ENCODE data around the gene PEX11G.

The PEX11G gene

DNA sequence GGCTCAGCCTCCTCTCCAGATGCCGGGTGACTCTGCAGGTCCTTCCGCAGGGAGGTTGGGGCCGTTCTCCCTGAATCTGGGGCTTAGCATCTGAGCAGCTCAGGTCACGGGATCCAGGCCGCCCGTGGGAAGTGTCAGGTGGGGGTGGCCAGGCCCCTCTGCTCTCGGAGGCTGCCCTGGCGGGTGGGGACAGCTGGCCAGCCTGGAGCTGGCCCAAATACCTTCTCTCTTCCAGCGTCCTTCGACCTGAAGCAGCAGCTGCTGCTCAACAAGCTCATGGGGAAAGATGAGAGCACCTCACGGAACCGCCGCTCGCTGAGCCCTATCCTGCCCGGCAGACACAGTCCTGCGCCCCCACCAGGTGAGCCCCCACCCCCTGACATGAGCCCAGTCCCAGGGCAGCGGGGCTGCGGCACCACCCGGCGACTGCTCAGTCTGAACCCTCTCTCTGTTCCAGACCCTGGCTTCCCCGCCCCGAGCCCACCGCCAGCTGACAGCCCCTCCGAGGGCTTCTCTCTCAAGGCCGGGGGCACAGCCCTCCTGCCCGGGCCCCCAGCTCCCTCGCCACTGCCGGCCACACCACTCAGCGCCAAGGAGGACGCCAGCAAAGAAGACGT lies 19.1 kb downstream of the PEX11G start:
- peaks cover 26% of the 10 kb centered on the region for H3K36me3 ChIP-seq (ENCODE audit: control insufficient read depth, insufficient read depth, low read length)
- H3K9ac ChIP-seq (ENCODE audit: low read depth, low read length), result no peak overlapping the region
- no peaks in the 10 kb centered on the region for H3K9me3 ChIP-seq (ENCODE audit: control insufficient read depth, insufficient read depth, low read length)
- no peak overlapping the region for H3K4me3 ChIP-seq (ENCODE audit: low read depth, low read length)
- H3K4me1 ChIP-seq (ENCODE audit: control insufficient read depth, insufficient read depth, low read length), result no peaks in the 10 kb centered on the region
- no peaks in the 10 kb centered on the region for H3K27me3 ChIP-seq (ENCODE audit: control insufficient read depth, insufficient read depth, low read length)

DNA sequence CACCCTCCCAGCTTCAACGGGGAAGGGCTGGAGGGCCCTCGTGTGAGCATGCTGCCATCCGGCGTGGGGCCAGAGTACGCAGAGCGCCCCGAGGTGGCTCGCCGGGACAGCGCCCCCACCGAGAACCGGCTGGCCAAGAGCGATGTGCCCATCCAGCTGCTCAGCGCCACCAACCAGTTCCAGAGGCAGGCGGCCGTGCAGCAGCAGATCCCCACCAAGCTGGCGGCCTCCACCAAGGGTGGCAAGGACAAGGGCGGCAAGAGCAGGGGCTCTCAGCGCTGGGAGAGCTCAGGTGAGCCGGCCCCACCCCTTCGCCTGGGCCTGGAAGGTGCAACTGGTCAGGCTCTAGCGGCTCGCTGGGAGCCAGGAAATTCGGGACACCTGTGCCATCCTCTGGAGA lies 20.0 kb downstream of the PEX11G start:
- Histone ChIP-seq H3K4me3 (ENCODE audit: low read depth, low read length) (no peak overlapping the region), H3K36me3 (ENCODE audit: control insufficient read depth, insufficient read depth, low read length) (peaks cover 31% of the 10 kb centered on the region), H3K4me1 (ENCODE audit: control insufficient read depth, insufficient read depth, low read length) (no peaks in the 10 kb centered on the region), H3K27me3 (ENCODE audit: control insufficient read depth, insufficient read depth, low read length) (no peaks in the 10 kb centered on the region), H3K9ac (ENCODE audit: low read depth, low read length) (no peak overlapping the region), H3K9me3 (ENCODE audit: control insufficient read depth, insufficient read depth, low read length) (no peaks in the 10 kb centered on the region)

GRCh38 chr19:7467009-7467989 lies 21.5 kb downstream of the PEX11G start:
- H3K27me3 ChIP-seq (ENCODE audit: control insufficient read depth, insufficient read depth, low read length), result no peaks in the 10 kb centered on the region
- H3K9me3 ChIP-seq (ENCODE audit: control insufficient read depth, insufficient read depth, low read length), result no peaks in the 10 kb centered on the region
- H3K36me3 ChIP-seq (ENCODE audit: control insufficient read depth, insufficient read depth, low read length), result peaks cover 36% of the 10 kb centered on the region
- no peak overlapping the region for H3K4me3 ChIP-seq (ENCODE audit: low read depth, low read length)
- H3K4me1 ChIP-seq (ENCODE audit: control insufficient read depth, insufficient read depth, low read length), result no peaks in the 10 kb centered on the region
- H3K9ac ChIP-seq (ENCODE audit: low read depth, low read length), result no peak overlapping the region

- Histone ChIP-seq H3K9me3 (ENCODE audit: control insufficient read depth, insufficient read depth, low read length) (no peaks in the 10 kb centered on the region), H3K27me3 (ENCODE audit: control insufficient read depth, insufficient read depth, low read length) (no peaks in the 10 kb centered on the region), H3K9ac (ENCODE audit: low read depth, low read length) (no peak overlapping the region), H3K4me1 (ENCODE audit: control insufficient read depth, insufficient read depth, low read length) (no peaks in the 10 kb centered on the region), H3K4me3 (ENCODE audit: low read depth, low read length) (no peak overlapping the region), H3K36me3 (ENCODE audit: control insufficient read depth, insufficient read depth, low read length) (peaks cover 35% of the 10 kb centered on the region)
Measured at GRCh38 chr19:7463575-7463974, 25.3 kb downstream of the PEX11G start.

- no peak overlapping the region for H3K4me3 ChIP-seq (ENCODE audit: low read depth, low read length)
- no peaks in the 10 kb centered on the region for H3K9me3 ChIP-seq (ENCODE audit: control insufficient read depth, insufficient read depth, low read length)
- no peak overlapping the region for H3K9ac ChIP-seq (ENCODE audit: low read depth, low read length)
- H3K36me3 ChIP-seq (ENCODE audit: control insufficient read depth, insufficient read depth, low read length), result peaks cover 33% of the 10 kb centered on the region
- H3K4me1 ChIP-seq (ENCODE audit: control insufficient read depth, insufficient read depth, low read length), result no peaks in the 10 kb centered on the region
- no peaks in the 10 kb centered on the region for H3K27me3 ChIP-seq (ENCODE audit: control insufficient read depth, insufficient read depth, low read length)
Measured at GRCh38 chr19:7461841-7462629, 26.8 kb downstream of the PEX11G start.

DNA sequence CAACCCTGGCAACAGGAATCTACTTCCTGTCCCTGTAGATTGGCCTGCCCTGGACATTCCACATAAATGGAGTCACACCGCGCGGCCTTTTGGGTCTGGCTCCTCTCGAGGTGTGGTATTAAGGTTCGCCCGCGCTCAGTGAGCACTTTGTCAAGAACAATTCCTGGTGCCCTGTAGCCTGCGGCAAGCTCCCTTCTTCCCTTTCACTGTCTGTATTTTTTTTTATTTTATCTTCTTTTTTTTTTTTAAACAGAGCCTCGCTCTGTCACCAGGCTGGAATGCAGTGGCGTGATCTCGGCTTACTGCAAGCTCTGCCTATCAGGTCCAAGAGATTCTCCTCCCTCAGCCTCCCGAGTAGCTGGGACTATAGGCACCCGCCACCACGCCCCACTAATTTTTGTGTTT lies 28.3 kb downstream of the PEX11G start:
- no peak overlapping the region for H3K9ac ChIP-seq (ENCODE audit: low read depth, low read length)
- no peaks in the 10 kb centered on the region for H3K4me1 ChIP-seq (ENCODE audit: control insufficient read depth, insufficient read depth, low read length)
- no peaks in the 10 kb centered on the region for H3K27me3 ChIP-seq (ENCODE audit: control insufficient read depth, insufficient read depth, low read length)
- H3K36me3 ChIP-seq (ENCODE audit: control insufficient read depth, insufficient read depth, low read length), result peaks cover 43% of the 10 kb centered on the region
- no peaks in the 10 kb centered on the region for H3K9me3 ChIP-seq (ENCODE audit: control insufficient read depth, insufficient read depth, low read length)
- no peak overlapping the region for H3K4me3 ChIP-seq (ENCODE audit: low read depth, low read length)

- no peak overlapping the region for H3K9ac ChIP-seq (ENCODE audit: low read depth, low read length)
- no peaks in the 10 kb centered on the region for H3K4me1 ChIP-seq (ENCODE audit: control insufficient read depth, insufficient read depth, low read length)
- no peak overlapping the region for H3K4me3 ChIP-seq (ENCODE audit: low read depth, low read length)
- peaks cover 43% of the 10 kb centered on the region for H3K36me3 ChIP-seq (ENCODE audit: control insufficient read depth, insufficient read depth, low read length)
- H3K27me3 ChIP-seq (ENCODE audit: control insufficient read depth, insufficient read depth, low read length), result no peaks in the 10 kb centered on the region
- no peaks in the 10 kb centered on the region for H3K9me3 ChIP-seq (ENCODE audit: control insufficient read depth, insufficient read depth, low read length)
Measured at GRCh38 chr19:7459773-7460172, 29.1 kb downstream of the PEX11G start.

- Histone ChIP-seq H3K4me3 (ENCODE audit: low read depth, low read length) (no peak overlapping the region), H3K9ac (ENCODE audit: low read depth, low read length) (no peak overlapping the region), H3K4me1 (ENCODE audit: control insufficient read depth, insufficient read depth, low read length) (no peaks in the 10 kb centered on the region), H3K36me3 (ENCODE audit: control insufficient read depth, insufficient read depth, low read length) (peaks cover 44% of the 10 kb centered on the region), H3K9me3 (ENCODE audit: control insufficient read depth, insufficient read depth, low read length) (no peaks in the 10 kb centered on the region), H3K27me3 (ENCODE audit: control insufficient read depth, insufficient read depth, low read length) (no peaks in the 10 kb centered on the region)
Measured at GRCh38 chr19:7458675-7459074, 30.2 kb downstream of the PEX11G start.

DNA sequence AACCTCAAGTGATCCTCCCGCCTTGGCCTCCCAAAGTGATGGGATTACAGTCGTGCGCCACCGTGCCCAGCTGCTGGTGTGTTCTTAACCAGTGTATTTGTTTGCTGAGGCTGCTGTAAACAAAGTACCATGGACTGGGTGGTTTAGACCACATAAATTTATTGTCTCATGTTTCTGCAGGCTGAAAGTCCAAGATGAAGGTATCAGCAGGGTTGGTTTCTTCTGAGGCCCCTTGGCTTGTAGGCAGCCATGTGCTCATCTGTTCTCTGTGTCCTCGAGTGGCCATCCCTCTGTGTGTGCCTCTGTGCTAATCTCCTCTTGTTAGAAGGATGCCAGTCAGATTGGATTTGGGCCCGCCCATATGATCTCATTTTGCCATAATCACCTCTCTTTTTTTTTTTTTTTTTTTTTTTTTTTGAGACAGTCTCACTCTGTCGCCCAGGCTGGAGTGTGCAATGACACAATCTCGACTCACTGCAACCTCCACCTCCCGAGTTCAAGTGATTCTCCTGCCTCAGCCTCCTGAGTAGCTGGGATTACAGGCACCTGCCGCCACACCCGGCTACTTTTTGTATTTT lies 31.8 kb downstream of the PEX11G start:
- H3K36me3 ChIP-seq (ENCODE audit: control insufficient read depth, insufficient read depth, low read length), result peaks cover 41% of the 10 kb centered on the region
- no peaks in the 10 kb centered on the region for H3K9me3 ChIP-seq (ENCODE audit: control insufficient read depth, insufficient read depth, low read length)
- H3K4me1 ChIP-seq (ENCODE audit: control insufficient read depth, insufficient read depth, low read length), result no peaks in the 10 kb centered on the region
- H3K9ac ChIP-seq (ENCODE audit: low read depth, low read length), result no peak overlapping the region
- no peaks in the 10 kb centered on the region for H3K27me3 ChIP-seq (ENCODE audit: control insufficient read depth, insufficient read depth, low read length)
- H3K4me3 ChIP-seq (ENCODE audit: low read depth, low read length), result no peak overlapping the region

DNA sequence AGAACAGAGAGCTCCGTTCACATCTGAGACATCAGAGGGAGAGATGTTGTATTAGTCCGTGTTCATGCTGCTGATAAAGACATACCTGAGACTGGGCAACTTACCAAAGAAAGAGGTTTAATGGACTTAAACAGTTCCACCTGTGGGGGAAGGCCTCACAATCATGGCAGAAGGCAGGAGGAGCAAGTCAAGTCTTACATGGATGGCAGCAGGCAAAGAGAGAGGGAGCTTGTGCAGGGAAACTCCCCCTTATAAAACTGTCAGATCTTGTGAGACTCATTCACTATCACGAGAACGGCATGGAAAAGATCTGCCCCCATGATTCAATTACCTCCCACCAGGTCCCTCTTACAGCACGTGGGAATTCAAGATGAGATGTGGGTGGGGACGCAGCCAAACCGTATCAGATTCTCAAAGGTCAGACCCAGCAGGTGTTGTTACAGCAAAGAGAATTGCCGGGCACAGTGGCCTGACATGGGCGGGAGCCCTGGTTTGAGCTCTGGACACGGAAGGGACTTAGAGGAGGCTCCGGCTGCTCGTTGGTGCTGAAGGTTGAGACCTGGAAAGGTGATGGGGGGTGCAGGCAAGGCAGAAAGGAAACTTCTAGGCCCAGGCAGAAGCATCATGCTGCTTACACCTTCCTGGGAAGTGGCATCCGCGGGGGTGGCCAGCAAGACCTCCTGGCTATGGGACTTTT lies 33.1 kb downstream of the PEX11G start:
- peaks cover 2% of the 10 kb centered on the region for H3K9me3 ChIP-seq (ENCODE audit: control insufficient read depth, insufficient read depth, low read length)
- H3K27me3 ChIP-seq (ENCODE audit: control insufficient read depth, insufficient read depth, low read length), result no peaks in the 10 kb centered on the region
- no peak overlapping the region for H3K4me3 ChIP-seq (ENCODE audit: low read depth, low read length)
- no peak overlapping the region for H3K9ac ChIP-seq (ENCODE audit: low read depth, low read length)
- no peaks in the 10 kb centered on the region for H3K4me1 ChIP-seq (ENCODE audit: control insufficient read depth, insufficient read depth, low read length)
- peaks cover 35% of the 10 kb centered on the region for H3K36me3 ChIP-seq (ENCODE audit: control insufficient read depth, insufficient read depth, low read length)

DNA sequence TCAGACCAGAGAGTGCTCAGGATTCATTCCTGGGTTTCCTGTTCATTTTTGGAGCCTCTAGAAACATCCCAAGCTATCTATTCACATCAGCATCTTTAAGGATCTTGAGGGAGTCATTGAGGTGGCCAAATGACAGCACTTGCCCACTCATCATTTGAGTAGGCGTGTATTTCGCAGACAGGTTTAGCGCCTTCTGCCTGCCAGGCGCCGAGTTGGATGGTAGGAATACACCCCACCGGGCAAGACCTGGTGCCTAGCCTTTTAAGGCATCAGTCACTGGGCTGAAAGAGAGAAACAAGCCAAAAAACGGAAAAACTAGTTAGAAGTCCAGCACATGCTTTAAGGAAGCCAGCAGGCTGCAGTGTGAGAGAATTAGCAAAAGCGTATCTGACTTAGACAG lies 33.8 kb downstream of the PEX11G start:
- Histone ChIP-seq H3K36me3 (ENCODE audit: control insufficient read depth, insufficient read depth, low read length) (peaks cover 33% of the 10 kb centered on the region), H3K4me3 (ENCODE audit: low read depth, low read length) (no peak overlapping the region), H3K27me3 (ENCODE audit: control insufficient read depth, insufficient read depth, low read length) (no peaks in the 10 kb centered on the region), H3K9ac (ENCODE audit: low read depth, low read length) (no peak overlapping the region), H3K4me1 (ENCODE audit: control insufficient read depth, insufficient read depth, low read length) (no peaks in the 10 kb centered on the region), H3K9me3 (ENCODE audit: control insufficient read depth, insufficient read depth, low read length) (peaks cover 5% of the 10 kb centered on the region)

Data from iPS-15b (cell line).